WTC11 (cell line): Measurements from ENCODE around the gene CAMTA1. TPM values are rescaled to one million over a fixed set of nuclear protein-coding genes. Genes with fewer than 3 reads are reported as not detected.

ENCODE experiments used
- ATAC-seq: fragments of 200-7000 bp; cut with Tn5 transposase; 2 replicates; pipeline ENCODE4 v1.10.0; 2021; ENCODE audit warnings: mild to moderate bottlenecking, moderate library complexity
- CTCF ChIA-PET: fragments of 300-600 bp; sonication (Branson Sonifier 250); formaldehyde crosslinking; loops from one replicate; lab custom pipeline; 2021; ENCODE audit warnings: antibody characterized with exemption; lab: Charles Lee
- POLR2A ChIA-PET: fragments of 350-600 bp; sonication (Branson Sonifier 250); formaldehyde crosslinking; loops from one replicate; lab custom pipeline; 2021; ENCODE audit warnings: antibody characterized with exemption; lab: Charles Lee
- DNase-seq: peaks from one replicate; pipeline ENCODE4 v3.0.0; 2021; ENCODE audit warnings: low spot score
- H3K27ac Mint-ChIP-seq: 2 replicates; pipeline ENCODE4 v1.8.0; 2021; ENCODE audit warnings: mixed read lengths
- H3K27me3 Mint-ChIP-seq: 2 replicates; pipeline ENCODE4 v1.8.0; 2021; ENCODE audit warnings: low read depth, mild to moderate bottlenecking, moderate library complexity, mixed read lengths
- H3K36me3 Mint-ChIP-seq: 2 replicates; pipeline ENCODE4 v1.8.0; 2021; ENCODE audit warnings: mixed read lengths
- H3K4me1 Mint-ChIP-seq: 2 replicates; pipeline ENCODE4 v1.8.0; 2022; ENCODE audit warnings: mixed read lengths
- H3K4me3 Mint-ChIP-seq: 2 replicates; pipeline ENCODE4 v1.8.0; 2021; ENCODE audit warnings: mild to moderate bottlenecking, moderate library complexity, mixed read lengths
- H3K9me3 Mint-ChIP-seq: 2 replicates; pipeline ENCODE4 v1.8.0; 2021; ENCODE audit warnings: mixed read lengths
- CBFB ChIP-seq: sonication (generic); formaldehyde crosslinking; IDR thresholded peaks from 2 replicates; pipeline ENCODE4 v1.8.1; 2022; ENCODE audit warnings: mild to moderate bottlenecking, low read depth, missing genetic modification reagents
- ELF4 ChIP-seq: sonication (generic); formaldehyde crosslinking; IDR thresholded peaks from 2 replicates; pipeline ENCODE4 v1.8.1; 2022; ENCODE audit warnings: low read depth, mild to moderate bottlenecking, moderate library complexity, missing genetic modification reagents
- ESRRA ChIP-seq: sonication (generic); formaldehyde crosslinking; IDR thresholded peaks from 2 replicates; pipeline ENCODE4 v1.8.1; 2022; ENCODE audit warnings: mild to moderate bottlenecking, missing genetic modification reagents, borderline replicate concordance
- ETV6 ChIP-seq: sonication (generic); formaldehyde crosslinking; IDR thresholded peaks from 2 replicates; pipeline ENCODE4 v1.8.1; 2022; ENCODE audit warnings: mild to moderate bottlenecking, missing genetic modification reagents
- FOXJ3 ChIP-seq: sonication (generic); formaldehyde crosslinking; IDR thresholded peaks from 2 replicates; pipeline ENCODE4 v1.9.0; 2021; ENCODE audit warnings: missing genetic modification reagents, mild to moderate bottlenecking, borderline replicate concordance
- IRF2 ChIP-seq: sonication (generic); formaldehyde crosslinking; IDR thresholded peaks from 2 replicates; pipeline ENCODE4 v1.8.0; 2022; ENCODE audit warnings: low read depth, missing genetic modification reagents, borderline replicate concordance
- NR2C2 ChIP-seq: sonication (generic); formaldehyde crosslinking; IDR thresholded peaks from 2 replicates; pipeline ENCODE4 v1.8.0; 2022; ENCODE audit warnings: mild to moderate bottlenecking, missing genetic modification reagents
- RORB ChIP-seq: fragments of 250-450 bp; sonication (Bioruptor Pico); IDR thresholded peaks from 2 replicates; pipeline ENCODE4 v1.9.0; 2021; ENCODE audit warnings: mild to moderate bottlenecking
- SMAD4 ChIP-seq: sonication (generic); formaldehyde crosslinking; IDR thresholded peaks from 2 replicates; pipeline ENCODE4 v1.8.0; 2022; ENCODE audit warnings: mild to moderate bottlenecking, missing genetic modification reagents
- SOX15 ChIP-seq: fragments of 250-450 bp; sonication (Bioruptor Pico); IDR thresholded peaks from 2 replicates; pipeline ENCODE4 v1.9.0; 2021; ENCODE audit warnings: mild to moderate bottlenecking
- SP1 ChIP-seq: sonication (generic); formaldehyde crosslinking; conservative IDR thresholded peaks from 2 replicates; pipeline ENCODE4 v1.8.1; 2022; ENCODE audit warnings: missing genetic modification reagents
- ZBTB21 ChIP-seq: sonication (generic); formaldehyde crosslinking; IDR thresholded peaks from 2 replicates; pipeline ENCODE4 v1.8.1; 2023; ENCODE audit warnings: mild to moderate bottlenecking, missing genetic modification reagents, borderline replicate concordance
- ZNF263 ChIP-seq: sonication (generic); formaldehyde crosslinking; IDR thresholded peaks from 2 replicates; pipeline ENCODE4 v1.8.1; 2022; ENCODE audit warnings: low read depth, mild to moderate bottlenecking, moderate library complexity, missing genetic modification reagents
- total RNA-seq: library from RNA; stranded (reverse); gene quantifications from 3 replicates; pipeline ENCODE4 v1.2.3, GENCODE V29; 2021
- TF ChIP-seq, protein P1 (sequence below): fragments of 250-450 bp; sonication (Bioruptor Pico); IDR thresholded peaks from 2 replicates; pipeline ENCODE4 v1.9.0; 2021; ENCODE audit warnings: mild to moderate bottlenecking
- TF ChIP-seq, protein P2 (sequence below): sonication (generic); formaldehyde crosslinking; IDR thresholded peaks from 2 replicates; pipeline ENCODE4 v1.8.0; 2022; ENCODE audit warnings: mild to moderate bottlenecking, missing genetic modification reagents
- TF ChIP-seq, protein P3 (sequence below): sonication (generic); formaldehyde crosslinking; IDR thresholded peaks from 2 replicates; pipeline ENCODE4 v1.8.0; 2023; ENCODE audit warnings: missing genetic modification reagents, mild to moderate bottlenecking, borderline replicate concordance
- TF ChIP-seq, protein P4 (sequence below): sonication (generic); formaldehyde crosslinking; IDR thresholded peaks from 2 replicates; pipeline ENCODE4 v1.8.1; 2022; ENCODE audit warnings: mild to moderate bottlenecking, missing genetic modification reagents, moderate library complexity, borderline replicate concordance
- TF ChIP-seq, protein P5 (sequence below): fragments of 250-450 bp; sonication (Bioruptor Pico); IDR thresholded peaks from 2 replicates; pipeline ENCODE4 v1.9.0; 2021; ENCODE audit warnings: mild to moderate bottlenecking

The CAMTA1 gene
- total RNA-seq, 1 experiment from 2014 or later: 86.4 TPM

GRCh38 chr1:7406641-7407543 lies 621.6 kb downstream of the CAMTA1 start:
- Mint-ChIP-seq H3K9me3 (no peaks in the 10 kb centered on the region), H3K27me3 (no peaks in the 10 kb centered on the region), H3K27ac (peak overlapping the region; percentile 91), H3K36me3 (no peaks in the 10 kb centered on the region), H3K4me3 (no peak overlapping the region), H3K4me1 (peaks cover 16% of the 10 kb centered on the region)
- ChIA-PET CTCF (no interaction called here), POLR2A (no interaction called here)
- DNase-seq: no peak
- TF ChIP-seq NR2C2: no peak
- TF ChIP-seq, protein P1, sequence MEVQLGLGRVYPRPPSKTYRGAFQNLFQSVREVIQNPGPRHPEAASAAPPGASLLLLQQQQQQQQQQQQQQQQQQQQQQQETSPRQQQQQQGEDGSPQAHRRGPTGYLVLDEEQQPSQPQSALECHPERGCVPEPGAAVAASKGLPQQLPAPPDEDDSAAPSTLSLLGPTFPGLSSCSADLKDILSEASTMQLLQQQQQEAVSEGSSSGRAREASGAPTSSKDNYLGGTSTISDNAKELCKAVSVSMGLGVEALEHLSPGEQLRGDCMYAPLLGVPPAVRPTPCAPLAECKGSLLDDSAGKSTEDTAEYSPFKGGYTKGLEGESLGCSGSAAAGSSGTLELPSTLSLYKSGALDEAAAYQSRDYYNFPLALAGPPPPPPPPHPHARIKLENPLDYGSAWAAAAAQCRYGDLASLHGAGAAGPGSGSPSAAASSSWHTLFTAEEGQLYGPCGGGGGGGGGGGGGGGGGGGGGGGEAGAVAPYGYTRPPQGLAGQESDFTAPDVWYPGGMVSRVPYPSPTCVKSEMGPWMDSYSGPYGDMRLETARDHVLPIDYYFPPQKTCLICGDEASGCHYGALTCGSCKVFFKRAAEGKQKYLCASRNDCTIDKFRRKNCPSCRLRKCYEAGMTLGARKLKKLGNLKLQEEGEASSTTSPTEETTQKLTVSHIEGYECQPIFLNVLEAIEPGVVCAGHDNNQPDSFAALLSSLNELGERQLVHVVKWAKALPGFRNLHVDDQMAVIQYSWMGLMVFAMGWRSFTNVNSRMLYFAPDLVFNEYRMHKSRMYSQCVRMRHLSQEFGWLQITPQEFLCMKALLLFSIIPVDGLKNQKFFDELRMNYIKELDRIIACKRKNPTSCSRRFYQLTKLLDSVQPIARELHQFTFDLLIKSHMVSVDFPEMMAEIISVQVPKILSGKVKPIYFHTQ: no peak
- TF ChIP-seq, protein P2, sequence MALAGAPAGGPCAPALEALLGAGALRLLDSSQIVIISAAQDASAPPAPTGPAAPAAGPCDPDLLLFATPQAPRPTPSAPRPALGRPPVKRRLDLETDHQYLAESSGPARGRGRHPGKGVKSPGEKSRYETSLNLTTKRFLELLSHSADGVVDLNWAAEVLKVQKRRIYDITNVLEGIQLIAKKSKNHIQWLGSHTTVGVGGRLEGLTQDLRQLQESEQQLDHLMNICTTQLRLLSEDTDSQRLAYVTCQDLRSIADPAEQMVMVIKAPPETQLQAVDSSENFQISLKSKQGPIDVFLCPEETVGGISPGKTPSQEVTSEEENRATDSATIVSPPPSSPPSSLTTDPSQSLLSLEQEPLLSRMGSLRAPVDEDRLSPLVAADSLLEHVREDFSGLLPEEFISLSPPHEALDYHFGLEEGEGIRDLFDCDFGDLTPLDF: no peak
- TF ChIP-seq SMAD4 (CRISPR knock-in tag): no peak
- TF ChIP-seq ESRRA (CRISPR knock-in tag): no peak
- no peak for TF ChIP-seq FOXJ3 (CRISPR knock-in tag)
- no peak for TF ChIP-seq ZNF263 (CRISPR knock-in tag)
- no peak for TF ChIP-seq SOX15
- TF ChIP-seq, protein P3, sequence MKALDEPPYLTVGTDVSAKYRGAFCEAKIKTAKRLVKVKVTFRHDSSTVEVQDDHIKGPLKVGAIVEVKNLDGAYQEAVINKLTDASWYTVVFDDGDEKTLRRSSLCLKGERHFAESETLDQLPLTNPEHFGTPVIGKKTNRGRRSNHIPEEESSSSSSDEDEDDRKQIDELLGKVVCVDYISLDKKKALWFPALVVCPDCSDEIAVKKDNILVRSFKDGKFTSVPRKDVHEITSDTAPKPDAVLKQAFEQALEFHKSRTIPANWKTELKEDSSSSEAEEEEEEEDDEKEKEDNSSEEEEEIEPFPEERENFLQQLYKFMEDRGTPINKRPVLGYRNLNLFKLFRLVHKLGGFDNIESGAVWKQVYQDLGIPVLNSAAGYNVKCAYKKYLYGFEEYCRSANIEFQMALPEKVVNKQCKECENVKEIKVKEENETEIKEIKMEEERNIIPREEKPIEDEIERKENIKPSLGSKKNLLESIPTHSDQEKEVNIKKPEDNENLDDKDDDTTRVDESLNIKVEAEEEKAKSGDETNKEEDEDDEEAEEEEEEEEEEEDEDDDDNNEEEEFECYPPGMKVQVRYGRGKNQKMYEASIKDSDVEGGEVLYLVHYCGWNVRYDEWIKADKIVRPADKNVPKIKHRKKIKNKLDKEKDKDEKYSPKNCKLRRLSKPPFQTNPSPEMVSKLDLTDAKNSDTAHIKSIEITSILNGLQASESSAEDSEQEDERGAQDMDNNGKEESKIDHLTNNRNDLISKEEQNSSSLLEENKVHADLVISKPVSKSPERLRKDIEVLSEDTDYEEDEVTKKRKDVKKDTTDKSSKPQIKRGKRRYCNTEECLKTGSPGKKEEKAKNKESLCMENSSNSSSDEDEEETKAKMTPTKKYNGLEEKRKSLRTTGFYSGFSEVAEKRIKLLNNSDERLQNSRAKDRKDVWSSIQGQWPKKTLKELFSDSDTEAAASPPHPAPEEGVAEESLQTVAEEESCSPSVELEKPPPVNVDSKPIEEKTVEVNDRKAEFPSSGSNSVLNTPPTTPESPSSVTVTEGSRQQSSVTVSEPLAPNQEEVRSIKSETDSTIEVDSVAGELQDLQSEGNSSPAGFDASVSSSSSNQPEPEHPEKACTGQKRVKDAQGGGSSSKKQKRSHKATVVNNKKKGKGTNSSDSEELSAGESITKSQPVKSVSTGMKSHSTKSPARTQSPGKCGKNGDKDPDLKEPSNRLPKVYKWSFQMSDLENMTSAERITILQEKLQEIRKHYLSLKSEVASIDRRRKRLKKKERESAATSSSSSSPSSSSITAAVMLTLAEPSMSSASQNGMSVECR (CRISPR knock-in tag): no peak
- TF ChIP-seq CBFB (CRISPR knock-in tag): no peak
- no peak for TF ChIP-seq ELF4 (CRISPR knock-in tag)
- TF ChIP-seq, protein P4, sequence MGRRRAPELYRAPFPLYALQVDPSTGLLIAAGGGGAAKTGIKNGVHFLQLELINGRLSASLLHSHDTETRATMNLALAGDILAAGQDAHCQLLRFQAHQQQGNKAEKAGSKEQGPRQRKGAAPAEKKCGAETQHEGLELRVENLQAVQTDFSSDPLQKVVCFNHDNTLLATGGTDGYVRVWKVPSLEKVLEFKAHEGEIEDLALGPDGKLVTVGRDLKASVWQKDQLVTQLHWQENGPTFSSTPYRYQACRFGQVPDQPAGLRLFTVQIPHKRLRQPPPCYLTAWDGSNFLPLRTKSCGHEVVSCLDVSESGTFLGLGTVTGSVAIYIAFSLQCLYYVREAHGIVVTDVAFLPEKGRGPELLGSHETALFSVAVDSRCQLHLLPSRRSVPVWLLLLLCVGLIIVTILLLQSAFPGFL: no peak
- TF ChIP-seq, protein P5, sequence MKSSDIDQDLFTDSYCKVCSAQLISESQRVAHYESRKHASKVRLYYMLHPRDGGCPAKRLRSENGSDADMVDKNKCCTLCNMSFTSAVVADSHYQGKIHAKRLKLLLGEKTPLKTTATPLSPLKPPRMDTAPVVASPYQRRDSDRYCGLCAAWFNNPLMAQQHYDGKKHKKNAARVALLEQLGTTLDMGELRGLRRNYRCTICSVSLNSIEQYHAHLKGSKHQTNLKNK: no peak
- TF ChIP-seq SP1: no peak
- no peak for TF ChIP-seq ETV6 (CRISPR knock-in tag)
- TF ChIP-seq IRF2 (CRISPR knock-in tag): no peak
- no peak for TF ChIP-seq RORB
- TF ChIP-seq ZBTB21 (CRISPR knock-in tag): no peak
- no peak for ATAC-seq
